HCT116 (cell line): Measurements from ENCODE around the gene ATP8B4. TPM values are rescaled to one million over a fixed set of nuclear protein-coding genes. Genes with fewer than 3 reads are reported as not detected.

Source experiments
- ATAC-seq: fragments of 200-7000 bp; cut with Tn5 transposase; 2 replicates; pipeline ENCODE4 v1.9.1; 2020; ENCODE audit warnings: mild to moderate bottlenecking, moderate library complexity
- BruUV-seq: library from RNA; stranded (reverse); fragments of 400-500 nt; replicated peaks from 2 replicates; lab custom pipeline; 2021; lab: Mats Ljungman, UMichigan
- CTCF ChIA-PET: fragments of 300-600 bp; sonication (Branson Sonifier 250); formaldehyde crosslinking; loops from one replicate; lab custom pipeline; 2021; ENCODE audit warnings: antibody characterized with exemption; lab: Charles Lee
- POLR2A ChIA-PET: fragments of 300-600, 350-600 bp; sonication (Branson Sonifier 250); formaldehyde crosslinking; loops from one replicate; lab custom pipeline; 2021; ENCODE audit warnings: antibody characterized with exemption; lab: Charles Lee
- RAD21 ChIA-PET, 2 experiments: fragments of 300-600 bp; sonication (Branson Sonifier 250); formaldehyde crosslinking; loops; one replicate each; lab custom pipeline; 2023; ENCODE audit warnings: low total read pairs in 2 of 2; ENCODE audit not compliant: uncharacterized antibody in 2 of 2, unreplicated experiment in 2 of 2, low non-redundant PET in 1 of 2; lab: Charles Lee
- DNase-seq: peaks from one replicate; pipeline ENCODE4 v3.0.0-alpha.2; 2010; ENCODE audit warnings: low read depth, low spot score
- H2AFZ ChIP-seq: fragments of 200-600 bp; shearing (Covaris generic), sonication (generic); 2 replicates; pipeline ENCODE4 v1.6.1; 2017; ENCODE audit warnings: low read depth, mixed run types, mixed read lengths, antibody characterized with exemption, low read length; ENCODE audit not compliant: poor library complexity, severe bottlenecking
- H3K27ac ChIP-seq: 2 replicates; pipeline ENCODE4 v1.5.1; 2012; ENCODE audit warnings: low read depth, low read length
- H3K27me3 ChIP-seq: fragments of 200-600 bp; sonication (generic); 2 replicates; pipeline ENCODE4 v1.6.1; 2016; ENCODE audit warnings: mixed run types, low read length, mixed read lengths; ENCODE audit not compliant: insufficient read depth
- H3K36me3 ChIP-seq, 2 experiments: fragments of 200-500 bp in 1 of 2; fragments of 200-600 bp in 1 of 2; sonication (Bioruptor generic) in 1 of 2; sonication (generic) in 1 of 2; 2 replicates each; pipeline versions ENCODE4 v1.5.1 to v1.6.1; 2014 to 2016; ENCODE audit warnings: low read length in 2 of 2, inconsistent platforms in 1 of 2, mixed read lengths in 1 of 2, mixed run types in 1 of 2; ENCODE audit not compliant: insufficient read depth in 2 of 2, control insufficient read depth in 1 of 2
- H3K4me1 ChIP-seq, 2 experiments: fragments of 200-600 bp in 1 of 2; sonication (generic) in 1 of 2; 2 replicates each; pipeline versions ENCODE4 v1.5.1 to v1.6.1; 2012 to 2017; ENCODE audit warnings: low read length in 2 of 2, inconsistent platforms in 1 of 2, mild to moderate bottlenecking in 1 of 2, mixed read lengths in 1 of 2, mixed run types in 1 of 2, moderate library complexity in 1 of 2; ENCODE audit not compliant: insufficient read depth in 2 of 2, control insufficient read depth in 1 of 2
- H3K4me2 ChIP-seq: fragments of 200-600 bp; sonication (generic); 2 replicates; pipeline ENCODE4 v1.6.1; 2017; ENCODE audit warnings: mixed run types, low read length, mixed read lengths
- H3K4me3 ChIP-seq, 2 experiments: fragments of 200-600 bp in 1 of 2; sonication (generic) in 1 of 2; replicated peaks in 1 of 2; 2 replicates each; pipeline ENCODE4 v1.5.1; 2011 to 2016; ENCODE audit warnings: low read length in 2 of 2, control low read depth in 1 of 2, low read depth in 1 of 2, mild to moderate bottlenecking in 1 of 2, mixed read lengths in 1 of 2, mixed run types in 1 of 2
- H3K79me2 ChIP-seq: fragments of 200-600 bp; sonication (generic); 2 replicates; pipeline ENCODE4 v1.6.1; 2017; ENCODE audit warnings: mild to moderate bottlenecking, mixed run types, low read length, moderate library complexity, mixed read lengths; ENCODE audit not compliant: insufficient read depth
- H3K9ac ChIP-seq: fragments of 200-600 bp; sonication (generic); 2 replicates; pipeline ENCODE4 v1.6.1; 2016; ENCODE audit warnings: low read length, mixed read lengths
- H3K9me2 ChIP-seq: fragments of 200-600 bp; sonication (generic), shearing (Covaris generic); 2 replicates; pipeline ENCODE4 v1.6.1; 2017; ENCODE audit warnings: mixed run types, mild to moderate bottlenecking, moderate library complexity; ENCODE audit not compliant: insufficient read depth
- H3K9me3 ChIP-seq, 2 experiments: fragments of 200-500 bp in 1 of 2; fragments of 200-600 bp in 1 of 2; sonication (Bioruptor generic) in 1 of 2; sonication (generic) in 1 of 2; 2 replicates each; pipeline ENCODE4 v1.6.1; 2014 to 2017; ENCODE audit warnings: low read length in 2 of 2, mixed read lengths in 2 of 2, inconsistent platforms in 1 of 2, low read depth in 1 of 2, mild to moderate bottlenecking in 1 of 2, mixed run types in 1 of 2, moderate library complexity in 1 of 2; ENCODE audit not compliant: control insufficient read depth in 1 of 2, insufficient read depth in 1 of 2
- H4K20me1 ChIP-seq: fragments of 200-600 bp; sonication (generic), shearing (Covaris generic); 2 replicates; pipeline ENCODE4 v1.6.1; 2017; ENCODE audit warnings: mixed run types, mild to moderate bottlenecking, moderate library complexity; ENCODE audit not compliant: insufficient read depth
- CBX3 ChIP-seq: IDR thresholded peaks from 2 replicates; pipeline ENCODE4 v1.6.1; 2012; ENCODE audit warnings: low read depth
- EZH2 ChIP-seq: fragments of 200-600 bp; sonication (generic); IDR thresholded peaks from 2 replicates; pipeline ENCODE4 v1.6.1; 2017; ENCODE audit warnings: antibody characterized with exemption, mixed run types
- EZH2phosphoT487 ChIP-seq: fragments of 200-600 bp; IDR thresholded peaks from 2 replicates; pipeline ENCODE4 v1.6.1; 2018; ENCODE audit warnings: antibody characterized with exemption, borderline replicate concordance
- JUND ChIP-seq: IDR thresholded peaks from 2 replicates; pipeline ENCODE4 v1.6.1; 2012
- POLR2A ChIP-seq: IDR thresholded peaks from 2 replicates; pipeline ENCODE4 v1.7.0; 2011; ENCODE audit warnings: borderline replicate concordance; ENCODE audit not compliant: insufficient read depth, insufficient read length; ENCODE audit errors: extremely low read depth
- POLR2AphosphoS5 ChIP-seq: IDR thresholded peaks from 2 replicates; pipeline ENCODE4 v1.6.1; 2011; ENCODE audit warnings: mild to moderate bottlenecking, low read depth, low read length, moderate library complexity
- RAD21 ChIP-seq: IDR thresholded peaks from 2 replicates; pipeline ENCODE4 v1.6.1; 2012; ENCODE audit warnings: low read depth, mild to moderate bottlenecking
- YY1 ChIP-seq: IDR thresholded peaks from 2 replicates; pipeline ENCODE4 v1.6.1; 2011; ENCODE audit warnings: low read length, low read depth, moderate library complexity, mild to moderate bottlenecking; ENCODE audit not compliant: insufficient replicate concordance; ENCODE audit errors: extremely low read depth
- ZNF274 ChIP-seq: fragments of 200-500 bp; sonication (Bioruptor generic); IDR thresholded peaks from 2 replicates; pipeline ENCODE4 v1.6.1; 2014; ENCODE audit warnings: mild to moderate bottlenecking, low read depth, low read length, inconsistent platforms
- intact Hi-C: fragments of 100-400 bp; cut with micrococcal nuclease; formaldehyde crosslinking; loops from 2 replicates; pipeline ENCODE4 v1.10.0; 2022
- total RNA-seq: library from RNA; stranded (reverse); gene quantifications from one replicate; pipeline ENCODE4 v1.2.1, GENCODE V29; 2021; ENCODE audit not compliant: unreplicated experiment
- TF ChIP-seq, protein P1 (sequence below): IDR thresholded peaks from 2 replicates; pipeline ENCODE4 v1.6.1; 2012
- TF ChIP-seq, protein P2 (sequence below): IDR thresholded peaks from 2 replicates; pipeline ENCODE4 v1.6.1; 2012; ENCODE audit warnings: low read depth
- TF ChIP-seq, protein P3 (sequence below), 3 experiments: fragments of 200-600 bp in 1 of 3; sonication (generic) in 1 of 3; IDR thresholded peaks in 2 of 3; conservative IDR thresholded peaks in 1 of 3; 2 replicates each; pipeline ENCODE4 v1.5.1; 2012 to 2017; ENCODE audit warnings: low read depth in 2 of 3, low read length in 2 of 3, antibody characterized with exemption in 1 of 3, borderline replicate concordance in 1 of 3, control low read depth in 1 of 3, mild to moderate bottlenecking in 1 of 3, mixed read lengths in 1 of 3, mixed run types in 1 of 3, moderate library complexity in 1 of 3; ENCODE audit not compliant: insufficient read depth in 1 of 3

ATP8B4 gene
- total RNA-seq, 1 experiment from 2014 or later, result 0.25 TPM

DNA sequence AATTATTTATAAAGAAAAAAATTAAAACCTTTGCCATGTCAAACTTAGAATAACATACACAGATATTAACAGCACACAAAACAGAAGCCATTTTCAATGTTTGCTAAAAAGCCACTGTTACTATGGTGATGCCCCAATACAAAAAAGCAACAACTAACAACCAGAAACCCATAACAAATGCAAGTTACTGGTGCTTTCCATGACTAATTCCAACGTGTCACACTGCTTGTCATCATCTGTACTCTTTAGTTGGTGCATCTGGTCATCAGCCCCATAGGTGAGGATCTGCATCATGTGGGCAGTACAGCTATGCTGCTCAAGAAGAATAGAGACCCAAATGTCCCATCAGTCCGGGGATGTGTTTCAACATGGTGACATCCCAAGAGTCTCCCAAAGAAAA lies 52.8 kb downstream of the ATP8B4 start:
- intact Hi-C loops, result no loop called here
- H4K20me1 ChIP-seq, result no peaks in the 10 kb centered on the region
- no peaks in the 10 kb centered on the region for H3K9me3 ChIP-seq
- H3K27me3 ChIP-seq, result no peaks in the 10 kb centered on the region
- H3K27ac ChIP-seq, result no peak overlapping the region
- no peaks in the 10 kb centered on the region for H3K79me2 ChIP-seq
- H3K36me3 ChIP-seq, result no peaks in the 10 kb centered on the region
- CTCF ChIA-PET, result interaction anchor here (1.9 kb wide), 1 partner anchor 15 kb away, joined by 5 read pairs; no protein-coding TSS in a partner anchor
- ATAC-seq, result no peak
- RAD21 ChIA-PET, result no interaction called here
- no peak overlapping the region for H3K4me2 ChIP-seq
- DNase-seq, result no peak
- no peak overlapping the region for H2AFZ ChIP-seq
- H3K4me1 ChIP-seq, result no peaks in the 10 kb centered on the region; a peak in 1 of 4 replicates
- BruUV-seq, result no TSS peak
- H3K4me3 ChIP-seq, result no peak overlapping the region
- TF ChIP-seq YY1, result no peak
- TF ChIP-seq POLR2AphosphoS5, result no peak
- no peak for TF ChIP-seq JUND
- no peak for TF ChIP-seq EZH2phosphoT487
- TF ChIP-seq RAD21, result no peak
- TF ChIP-seq EZH2, result no peak
- TF ChIP-seq ZNF274, result no peak
- TF ChIP-seq, protein P1, sequence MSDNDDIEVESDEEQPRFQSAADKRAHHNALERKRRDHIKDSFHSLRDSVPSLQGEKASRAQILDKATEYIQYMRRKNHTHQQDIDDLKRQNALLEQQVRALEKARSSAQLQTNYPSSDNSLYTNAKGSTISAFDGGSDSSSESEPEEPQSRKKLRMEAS, result no peak
- TF ChIP-seq, protein P2, sequence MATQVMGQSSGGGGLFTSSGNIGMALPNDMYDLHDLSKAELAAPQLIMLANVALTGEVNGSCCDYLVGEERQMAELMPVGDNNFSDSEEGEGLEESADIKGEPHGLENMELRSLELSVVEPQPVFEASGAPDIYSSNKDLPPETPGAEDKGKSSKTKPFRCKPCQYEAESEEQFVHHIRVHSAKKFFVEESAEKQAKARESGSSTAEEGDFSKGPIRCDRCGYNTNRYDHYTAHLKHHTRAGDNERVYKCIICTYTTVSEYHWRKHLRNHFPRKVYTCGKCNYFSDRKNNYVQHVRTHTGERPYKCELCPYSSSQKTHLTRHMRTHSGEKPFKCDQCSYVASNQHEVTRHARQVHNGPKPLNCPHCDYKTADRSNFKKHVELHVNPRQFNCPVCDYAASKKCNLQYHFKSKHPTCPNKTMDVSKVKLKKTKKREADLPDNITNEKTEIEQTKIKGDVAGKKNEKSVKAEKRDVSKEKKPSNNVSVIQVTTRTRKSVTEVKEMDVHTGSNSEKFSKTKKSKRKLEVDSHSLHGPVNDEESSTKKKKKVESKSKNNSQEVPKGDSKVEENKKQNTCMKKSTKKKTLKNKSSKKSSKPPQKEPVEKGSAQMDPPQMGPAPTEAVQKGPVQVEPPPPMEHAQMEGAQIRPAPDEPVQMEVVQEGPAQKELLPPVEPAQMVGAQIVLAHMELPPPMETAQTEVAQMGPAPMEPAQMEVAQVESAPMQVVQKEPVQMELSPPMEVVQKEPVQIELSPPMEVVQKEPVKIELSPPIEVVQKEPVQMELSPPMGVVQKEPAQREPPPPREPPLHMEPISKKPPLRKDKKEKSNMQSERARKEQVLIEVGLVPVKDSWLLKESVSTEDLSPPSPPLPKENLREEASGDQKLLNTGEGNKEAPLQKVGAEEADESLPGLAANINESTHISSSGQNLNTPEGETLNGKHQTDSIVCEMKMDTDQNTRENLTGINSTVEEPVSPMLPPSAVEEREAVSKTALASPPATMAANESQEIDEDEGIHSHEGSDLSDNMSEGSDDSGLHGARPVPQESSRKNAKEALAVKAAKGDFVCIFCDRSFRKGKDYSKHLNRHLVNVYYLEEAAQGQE, result no peak
- TF ChIP-seq, protein P3, sequence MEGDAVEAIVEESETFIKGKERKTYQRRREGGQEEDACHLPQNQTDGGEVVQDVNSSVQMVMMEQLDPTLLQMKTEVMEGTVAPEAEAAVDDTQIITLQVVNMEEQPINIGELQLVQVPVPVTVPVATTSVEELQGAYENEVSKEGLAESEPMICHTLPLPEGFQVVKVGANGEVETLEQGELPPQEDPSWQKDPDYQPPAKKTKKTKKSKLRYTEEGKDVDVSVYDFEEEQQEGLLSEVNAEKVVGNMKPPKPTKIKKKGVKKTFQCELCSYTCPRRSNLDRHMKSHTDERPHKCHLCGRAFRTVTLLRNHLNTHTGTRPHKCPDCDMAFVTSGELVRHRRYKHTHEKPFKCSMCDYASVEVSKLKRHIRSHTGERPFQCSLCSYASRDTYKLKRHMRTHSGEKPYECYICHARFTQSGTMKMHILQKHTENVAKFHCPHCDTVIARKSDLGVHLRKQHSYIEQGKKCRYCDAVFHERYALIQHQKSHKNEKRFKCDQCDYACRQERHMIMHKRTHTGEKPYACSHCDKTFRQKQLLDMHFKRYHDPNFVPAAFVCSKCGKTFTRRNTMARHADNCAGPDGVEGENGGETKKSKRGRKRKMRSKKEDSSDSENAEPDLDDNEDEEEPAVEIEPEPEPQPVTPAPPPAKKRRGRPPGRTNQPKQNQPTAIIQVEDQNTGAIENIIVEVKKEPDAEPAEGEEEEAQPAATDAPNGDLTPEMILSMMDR (IDR thresholded peaks at IDR 0.05 in 2 of 3, conservative IDR thresholded peaks at IDR 0.05 in 1 of 3; ENCODE audit: borderline replicate concordance in 1 of 3, insufficient read depth in 1 of 3, low read depth in 2 of 3, low read length in 2 of 3), result no peak
- TF ChIP-seq CBX3, result no peak
- TF ChIP-seq POLR2A, result no peak
- POLR2A ChIA-PET, result no interaction called here
- H3K9ac ChIP-seq, result no peak overlapping the region
- H3K9me2 ChIP-seq, result no peaks in the 10 kb centered on the region
